Measurements from ENCODE around the gene EYA4.

Gene EYA4

GRCh38 chr6:133205304-133205703 lies 35.9 kb upstream of the EYA4 start:
- Histone ChIP-seq H3K9me2 (replicated peaks; ENCODE audit: insufficient read depth, low read length) (no peaks in the 10 kb centered on the region), H2AFZ (ENCODE audit: low read depth, low read length, severe bottlenecking) (no peak overlapping the region), H3K27me3 (ENCODE audit: low read length) (no peaks in the 10 kb centered on the region), H3K9me3 (ENCODE audit: insufficient read depth, low read length) (no peaks in the 10 kb centered on the region), H3K36me3 (ENCODE audit: low read length) (no peaks in the 10 kb centered on the region), H3F3A (ENCODE audit: insufficient read depth) (no peaks in the 10 kb centered on the region), H4K20me1 (ENCODE audit: low read depth, low read length) (no peaks in the 10 kb centered on the region), H3K4me3 (ENCODE audit: insufficient read depth, low read length, poor library complexity, severe bottlenecking) (no peak overlapping the region), H3K27ac (ENCODE audit: low read depth, low read length) (no peak overlapping the region), H3K79me2 (ENCODE audit: insufficient read depth, low read length) (no peaks in the 10 kb centered on the region), H3K9ac (ENCODE audit: low read length) (no peak overlapping the region), H3K4me2 (ENCODE audit: low read depth, low read length, poor library complexity, severe bottlenecking) (no peak overlapping the region)
- TF ChIP-seq CTCF (IDR thresholded peaks at IDR 0.05; ENCODE audit: insufficient read depth, low read length, poor library complexity, severe bottlenecking) (no peak), EZH2phosphoT487 (conservative IDR thresholded peaks at IDR 0.05; ENCODE audit: low read length) (no peak)

GRCh38 chr6:133206942-133207341 lies 34.2 kb upstream of the EYA4 start:
- H4K20me1 ChIP-seq (ENCODE audit: low read depth, low read length) = no peaks in the 10 kb centered on the region
- no peak overlapping the region for H3K9ac ChIP-seq (ENCODE audit: low read length)
- H3K27me3 ChIP-seq (ENCODE audit: low read length) = peaks cover 6% of the 10 kb centered on the region; the same call in 1 of the 2 replicates
- no peak overlapping the region for H3K27ac ChIP-seq (ENCODE audit: low read depth, low read length)
- no peaks in the 10 kb centered on the region for H3K9me3 ChIP-seq (ENCODE audit: insufficient read depth, low read length)
- no peaks in the 10 kb centered on the region for H3F3A ChIP-seq (ENCODE audit: insufficient read depth)
- H3K4me2 ChIP-seq (ENCODE audit: low read depth, low read length, poor library complexity, severe bottlenecking) = no peak overlapping the region
- no peak overlapping the region for H3K4me3 ChIP-seq (ENCODE audit: insufficient read depth, low read length, poor library complexity, severe bottlenecking)
- H3K79me2 ChIP-seq (ENCODE audit: insufficient read depth, low read length) = no peaks in the 10 kb centered on the region
- TF ChIP-seq CTCF (IDR thresholded peaks at IDR 0.05; ENCODE audit: insufficient read depth, low read length, poor library complexity, severe bottlenecking) (no peak), EZH2phosphoT487 (conservative IDR thresholded peaks at IDR 0.05; ENCODE audit: low read length) (no peak)
- H3K36me3 ChIP-seq (ENCODE audit: low read length) = no peaks in the 10 kb centered on the region
- no peak overlapping the region for H2AFZ ChIP-seq (ENCODE audit: low read depth, low read length, severe bottlenecking)
- H3K9me2 ChIP-seq (replicated peaks; ENCODE audit: insufficient read depth, low read length) = no peaks in the 10 kb centered on the region

GRCh38 chr6:133207754-133208153 lies 33.4 kb upstream of the EYA4 start:
- H3K9ac ChIP-seq (ENCODE audit: low read length) = no peak overlapping the region
- H3K4me3 ChIP-seq (ENCODE audit: insufficient read depth, low read length, poor library complexity, severe bottlenecking) = no peak overlapping the region
- H4K20me1 ChIP-seq (ENCODE audit: low read depth, low read length) = no peaks in the 10 kb centered on the region
- no peak overlapping the region for H3K4me2 ChIP-seq (ENCODE audit: low read depth, low read length, poor library complexity, severe bottlenecking)
- H3K27me3 ChIP-seq (ENCODE audit: low read length) = peaks cover 6% of the 10 kb centered on the region; the same call in 1 of the 2 replicates
- H3K27ac ChIP-seq (ENCODE audit: low read depth, low read length) = no peak overlapping the region
- no peaks in the 10 kb centered on the region for H3K9me3 ChIP-seq (ENCODE audit: insufficient read depth, low read length)
- H2AFZ ChIP-seq (ENCODE audit: low read depth, low read length, severe bottlenecking) = no peak overlapping the region
- no peaks in the 10 kb centered on the region for H3K36me3 ChIP-seq (ENCODE audit: low read length)
- TF ChIP-seq EZH2phosphoT487 (conservative IDR thresholded peaks at IDR 0.05; ENCODE audit: low read length) = no peak
- TF ChIP-seq CTCF (IDR thresholded peaks at IDR 0.05; ENCODE audit: insufficient read depth, low read length, poor library complexity, severe bottlenecking) = no peak
- H3K79me2 ChIP-seq (ENCODE audit: insufficient read depth, low read length) = no peaks in the 10 kb centered on the region
- no peaks in the 10 kb centered on the region for H3F3A ChIP-seq (ENCODE audit: insufficient read depth)
- no peaks in the 10 kb centered on the region for H3K9me2 ChIP-seq (replicated peaks; ENCODE audit: insufficient read depth, low read length)

Data from SU-DHL-6 (cell line).